ENCODE measurements around the gene PTPRM. TPM values are rescaled to one million over a fixed set of nuclear protein-coding genes. Genes with fewer than 3 reads are reported as not detected.

Gene PTPRM
- total RNA-seq, 1 donor from 2014 or later, result 71.3 TPM

GRCh38 chr18:7872569-7872968, 305.5 kb downstream of the PTPRM start:
- Mint-ChIP-seq H3K27me3 (ENCODE audit: low read depth) (no peaks in the 10 kb centered on the region), H3K4me3 (no peak overlapping the region), H3K27ac (no peak overlapping the region), H3K36me3 (peaks cover 4% of the 10 kb centered on the region), H3K9me3 (peaks cover 8% of the 10 kb centered on the region), H3K4me1 (peaks cover 11% of the 10 kb centered on the region)
- no peak for DNase-seq (ENCODE audit: low spot score in 2 of 2, unreplicated experiment in 2 of 2)
- TF ChIP-seq CTCF (IDR thresholded peaks at IDR 0.05; ENCODE audit: unreplicated experiment), result no peak

GRCh38 chr18:7873316-7873715, 306.2 kb downstream of the PTPRM start:
- Mint-ChIP-seq H3K27me3 (ENCODE audit: low read depth) (no peaks in the 10 kb centered on the region), H3K36me3 (no peaks in the 10 kb centered on the region), H3K27ac (no peak overlapping the region), H3K4me3 (no peak overlapping the region), H3K9me3 (peaks cover under 1% of the 10 kb centered on the region), H3K4me1 (peaks cover 11% of the 10 kb centered on the region)
- DNase-seq (ENCODE audit: low spot score in 2 of 2, unreplicated experiment in 2 of 2), result no peak
- no peak for TF ChIP-seq CTCF (IDR thresholded peaks at IDR 0.05; ENCODE audit: unreplicated experiment)

- H3K4me3 Mint-ChIP-seq, result no peak overlapping the region
- H3K36me3 Mint-ChIP-seq, result no peaks in the 10 kb centered on the region
- no peak for TF ChIP-seq CTCF (IDR thresholded peaks at IDR 0.05; ENCODE audit: unreplicated experiment)
- peaks cover 4% of the 10 kb centered on the region for H3K4me1 Mint-ChIP-seq
- H3K27me3 Mint-ChIP-seq (ENCODE audit: low read depth), result no peaks in the 10 kb centered on the region
- no peaks in the 10 kb centered on the region for H3K9me3 Mint-ChIP-seq
- no peak overlapping the region for H3K27ac Mint-ChIP-seq
- DNase-seq (ENCODE audit: low spot score in 2 of 2, unreplicated experiment in 2 of 2), result no peak
Observed at GRCh38 chr18:7876354-7877104, 309.4 kb downstream of the PTPRM start.

GRCh38 chr18:7877609-7878008, 310.5 kb downstream of the PTPRM start:
- Mint-ChIP-seq H3K4me1 (peaks cover 1% of the 10 kb centered on the region), H3K27ac (no peak overlapping the region)
- TF ChIP-seq CTCF (IDR thresholded peaks at IDR 0.05; ENCODE audit: unreplicated experiment), result no peak

GRCh38 chr18:7878265-7879211, 311.4 kb downstream of the PTPRM start:
- Mint-ChIP-seq H3K36me3 (no peaks in the 10 kb centered on the region), H3K27me3 (ENCODE audit: low read depth) (no peaks in the 10 kb centered on the region), H3K4me3 (no peak overlapping the region), H3K4me1 (peaks cover 7% of the 10 kb centered on the region), H3K27ac (no peak overlapping the region), H3K9me3 (no peaks in the 10 kb centered on the region)
- TF ChIP-seq CTCF (IDR thresholded peaks at IDR 0.05; ENCODE audit: unreplicated experiment), result no peak
- DNase-seq (ENCODE audit: low spot score in 2 of 2, unreplicated experiment in 2 of 2), result no peak

More at GRCh38 chr18:7877609-7878008, 310.5 kb downstream of the PTPRM start:
- H3K4me3 Mint-ChIP-seq, result no peak overlapping the region
- no peaks in the 10 kb centered on the region for H3K27me3 Mint-ChIP-seq (ENCODE audit: low read depth)
- DNase-seq (ENCODE audit: low spot score in 2 of 2, unreplicated experiment in 2 of 2), result no peak
- no peaks in the 10 kb centered on the region for H3K9me3 Mint-ChIP-seq
- no peaks in the 10 kb centered on the region for H3K36me3 Mint-ChIP-seq
